Measurements from ENCODE around the gene VPS52.

VPS52 gene

DNA sequence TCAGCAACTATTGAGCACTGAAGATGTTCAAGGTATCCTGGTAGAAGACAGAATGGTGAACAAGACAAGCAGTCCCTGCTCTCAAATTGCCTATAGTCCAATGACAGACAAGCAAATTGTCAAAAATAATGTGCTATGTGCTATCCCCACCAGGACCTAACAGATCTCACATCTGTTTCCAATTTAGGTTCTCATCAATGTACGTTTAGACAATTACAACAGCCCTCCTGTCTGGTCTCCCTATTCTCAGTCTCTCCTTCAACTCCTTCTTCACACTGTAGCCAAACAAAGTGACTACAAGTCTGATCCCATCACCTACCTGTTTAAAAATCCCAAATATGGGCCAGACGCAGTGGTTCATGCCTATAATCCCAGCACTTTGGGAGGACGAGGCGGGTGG, 34.7 kb upstream of the VPS52 start:
- Histone ChIP-seq H3K27ac (no peak overlapping the region), H3K4me3 (no peak overlapping the region)

DNA sequence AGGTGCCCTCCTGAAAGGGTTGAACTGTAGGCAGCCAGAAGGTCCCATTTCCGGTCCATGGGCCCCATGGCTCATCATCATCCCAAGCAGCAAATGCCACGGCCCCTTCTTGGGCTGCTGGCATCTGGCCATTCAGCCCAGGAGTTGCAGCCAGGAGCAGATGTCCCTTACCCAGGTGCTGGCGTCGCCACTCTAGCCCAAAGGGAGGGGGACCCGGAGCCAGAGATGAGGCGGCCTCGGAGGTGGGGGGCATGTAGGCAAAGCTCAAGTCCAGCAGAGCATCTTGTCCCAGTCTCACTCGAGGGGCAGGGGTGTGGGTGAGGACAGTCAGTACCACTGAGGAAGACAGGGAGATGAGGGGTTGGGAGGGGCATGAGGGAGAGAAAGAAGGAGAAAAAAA, 33.4 kb upstream of the VPS52 start:
- H3K27ac ChIP-seq: peak overlapping the region in 2 of 21 experiments; percentile 11 to 14

GRCh38 chr6:33304216-33304615, 32.5 kb upstream of the VPS52 start:
- H3K4me3 ChIP-seq: no peak overlapping the region
- peak overlapping the region in 2 of 21 experiments; percentile 11 to 14 for H3K27ac ChIP-seq

More for the DNA sequence above, 33.4 kb upstream of the VPS52 start:
- no peak overlapping the region for H3K4me3 ChIP-seq

GRCh38 chr6:33301877-33302276, 30.2 kb upstream of the VPS52 start:
- H3K27ac ChIP-seq: no peak overlapping the region

GRCh38 chr6:33299237-33299944, 27.7 kb upstream of the VPS52 start:
- H3K27ac ChIP-seq: peak overlapping the region; percentile 74 to 100 (median 97)
- H3K4me3 ChIP-seq: peak overlapping the region; percentile 42 to 82 (median 76)

More at GRCh38 chr6:33301877-33302276, 30.2 kb upstream of the VPS52 start:
- no peak overlapping the region for H3K4me3 ChIP-seq

- Histone ChIP-seq H3K27ac (peak within 1 kb of the TSS; percentile 74 to 100 (median 97)), H3K4me3 (peak within 1 kb of the TSS; percentile 42 to 82 (median 76))
Observed at GRCh38 chr6:33298773-33299236, 27.1 kb upstream of the VPS52 start, which contains the start of gene RGL2. TSS of gene RGL2 (minus strand) at chr6:33298942. CDS start at chr6:33298610, 332 bp downstream.

DNA sequence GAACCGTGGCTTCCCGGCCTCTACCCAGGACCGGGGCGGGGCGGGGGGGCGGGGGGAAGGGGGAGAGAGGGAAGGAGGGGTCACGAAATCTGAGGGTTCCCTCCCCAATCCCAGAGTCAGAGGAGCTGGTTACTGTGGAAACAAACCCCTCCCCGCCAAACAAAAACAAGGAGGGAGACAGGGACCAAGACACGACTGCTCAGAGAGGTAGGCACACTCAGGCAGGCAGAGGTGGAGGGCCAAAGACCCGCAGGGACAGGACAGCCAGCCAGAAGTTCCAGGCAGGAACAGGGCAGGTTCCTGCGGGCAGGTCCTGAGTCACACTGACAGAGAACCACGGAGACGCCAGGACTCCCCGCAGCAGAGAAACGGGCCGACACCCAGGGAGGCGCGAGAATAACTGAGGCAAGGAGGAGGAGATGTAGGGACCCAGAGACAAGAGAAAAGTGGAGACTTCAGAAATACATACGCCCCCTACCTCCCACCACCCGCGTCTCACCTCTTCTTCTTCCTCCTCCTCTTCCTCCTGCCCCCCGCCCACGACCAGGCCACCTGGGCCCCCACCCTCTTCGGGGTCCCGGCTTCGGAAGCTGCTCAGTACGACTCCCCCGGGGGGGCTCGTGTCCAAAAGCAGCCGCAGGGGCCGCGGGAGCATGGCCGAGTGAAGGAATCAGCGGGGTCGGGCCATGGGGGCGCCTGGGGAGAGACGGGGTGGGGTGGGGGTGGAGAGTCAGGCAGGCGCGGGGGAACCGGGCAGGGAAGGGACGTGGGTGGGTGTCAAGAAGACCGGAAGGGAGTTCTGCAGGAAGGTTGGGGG, 26.5 kb upstream of the VPS52 start:
- H3K4me3 ChIP-seq: peak overlapping the region; percentile 42 to 82 (median 76)

DNA sequence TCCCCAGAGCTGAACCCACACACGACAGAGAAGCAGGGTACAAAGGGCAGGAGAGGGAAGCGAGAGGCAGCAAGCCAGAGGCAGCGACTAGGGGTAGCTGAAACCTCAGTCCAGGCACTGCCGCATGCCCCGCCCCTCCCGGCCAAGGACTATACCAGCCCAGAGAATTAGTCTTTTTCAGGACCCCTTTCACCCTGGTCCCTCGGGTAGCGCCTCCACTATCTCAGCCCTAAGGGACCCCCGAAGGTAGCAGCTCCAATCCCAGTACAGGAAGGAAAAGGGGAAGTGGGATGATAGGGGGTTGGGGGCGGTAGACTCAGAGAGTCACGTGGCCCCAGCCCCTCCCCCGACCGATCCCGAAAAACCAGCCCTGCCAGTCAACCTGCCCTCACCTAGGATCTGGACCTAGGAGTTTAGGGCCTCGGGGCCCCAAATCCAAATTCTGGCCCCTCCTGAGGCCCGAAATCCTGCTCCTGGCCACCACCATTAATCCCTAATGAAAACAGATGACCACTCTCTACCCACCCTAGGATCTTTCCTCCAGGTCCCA, 25.8 kb upstream of the VPS52 start:
- Histone ChIP-seq H3K4me3 (peak overlapping the region; percentile 42 to 82 (median 76)), H3K27ac (peak overlapping the region in 20 of 21 experiments; percentile 86 to 100 (median 97))

More for the DNA sequence above, 26.5 kb upstream of the VPS52 start:
- H3K27ac ChIP-seq: peak overlapping the region; percentile 74 to 100 (median 97)

- peak overlapping the region; percentile 42 to 82 (median 76) for H3K4me3 ChIP-seq
- H3K27ac ChIP-seq: peak overlapping the region in 20 of 21 experiments; percentile 86 to 100 (median 97)
Observed at GRCh38 chr6:33296797-33297405, 25.2 kb upstream of the VPS52 start.

DNA sequence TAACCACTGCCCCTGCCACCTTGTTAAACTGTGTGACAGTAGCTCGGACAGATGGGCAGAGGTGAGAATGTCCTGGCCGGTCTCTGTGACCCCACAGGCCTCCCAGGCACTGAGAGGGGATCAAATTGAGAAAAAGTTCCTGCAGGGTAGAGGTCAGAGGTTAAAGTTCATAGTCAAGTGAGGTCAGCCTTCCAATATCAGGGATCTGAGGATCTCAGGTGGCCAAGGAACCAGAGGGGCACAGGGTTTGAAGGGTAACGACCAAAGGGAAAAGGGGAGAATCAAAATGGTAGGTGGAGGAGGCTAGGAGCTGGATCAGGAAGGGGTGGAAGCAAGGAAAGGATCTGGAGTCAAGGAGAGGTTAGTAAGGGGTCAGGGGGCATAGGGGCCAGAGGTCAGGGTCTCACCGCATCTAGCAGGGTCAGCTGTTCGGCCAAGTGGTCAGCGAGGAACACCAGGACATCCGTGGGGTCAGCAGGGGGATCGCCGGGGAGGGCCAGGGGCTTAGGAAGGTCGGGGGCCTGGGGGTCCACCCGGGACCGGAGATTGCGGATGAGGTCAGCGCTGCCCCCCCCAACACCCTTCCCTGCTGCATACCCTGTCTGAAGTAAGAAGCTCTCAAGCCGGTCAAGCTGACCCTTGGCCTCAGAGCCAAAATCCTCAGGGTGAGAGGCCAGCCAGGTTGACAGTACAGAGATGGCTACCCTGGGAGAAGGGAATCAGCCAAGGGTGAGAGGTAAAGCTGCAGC, 24.1 kb upstream of the VPS52 start:
- no peak overlapping the region for H3K4me3 ChIP-seq
- peak overlapping the region in 5 of 21 experiments; percentile 0 to 98 (median 30) for H3K27ac ChIP-seq

DNA sequence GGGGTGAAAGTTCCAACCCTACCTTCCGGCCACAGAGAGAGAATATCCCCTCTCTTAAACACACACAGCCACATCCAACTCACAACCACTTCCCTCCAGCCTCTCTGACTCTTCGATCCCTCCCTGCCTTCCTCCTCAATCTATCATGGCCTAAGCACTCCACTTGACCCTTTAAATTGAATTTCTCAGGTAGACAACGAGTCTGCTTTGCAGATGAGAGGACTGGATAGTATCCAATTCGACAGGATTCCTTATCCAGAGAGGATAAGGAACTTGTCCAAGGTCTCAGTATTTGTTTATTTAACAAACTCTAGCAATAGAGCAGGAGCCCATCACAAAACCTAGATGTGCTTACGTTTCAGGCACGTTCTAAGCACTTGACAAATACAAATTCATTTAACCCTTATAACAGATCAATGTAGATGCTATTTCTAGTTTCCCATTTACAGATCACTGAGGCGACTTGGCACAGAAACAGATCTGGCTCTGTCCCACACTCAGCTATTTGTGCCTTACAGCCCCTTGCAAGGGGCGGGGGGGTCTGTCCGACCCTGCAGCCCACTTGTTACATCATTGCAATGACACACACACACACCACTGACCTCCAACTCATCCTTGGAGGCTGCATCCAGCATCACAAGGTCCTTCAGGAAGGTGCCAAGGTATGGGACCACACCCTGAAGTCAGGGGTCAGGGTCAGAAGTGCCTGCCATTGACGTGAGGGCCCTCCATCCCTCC, 22.6 kb upstream of the VPS52 start:
- no peak overlapping the region for H3K27ac ChIP-seq
- H3K4me3 ChIP-seq: no peak overlapping the region

DNA sequence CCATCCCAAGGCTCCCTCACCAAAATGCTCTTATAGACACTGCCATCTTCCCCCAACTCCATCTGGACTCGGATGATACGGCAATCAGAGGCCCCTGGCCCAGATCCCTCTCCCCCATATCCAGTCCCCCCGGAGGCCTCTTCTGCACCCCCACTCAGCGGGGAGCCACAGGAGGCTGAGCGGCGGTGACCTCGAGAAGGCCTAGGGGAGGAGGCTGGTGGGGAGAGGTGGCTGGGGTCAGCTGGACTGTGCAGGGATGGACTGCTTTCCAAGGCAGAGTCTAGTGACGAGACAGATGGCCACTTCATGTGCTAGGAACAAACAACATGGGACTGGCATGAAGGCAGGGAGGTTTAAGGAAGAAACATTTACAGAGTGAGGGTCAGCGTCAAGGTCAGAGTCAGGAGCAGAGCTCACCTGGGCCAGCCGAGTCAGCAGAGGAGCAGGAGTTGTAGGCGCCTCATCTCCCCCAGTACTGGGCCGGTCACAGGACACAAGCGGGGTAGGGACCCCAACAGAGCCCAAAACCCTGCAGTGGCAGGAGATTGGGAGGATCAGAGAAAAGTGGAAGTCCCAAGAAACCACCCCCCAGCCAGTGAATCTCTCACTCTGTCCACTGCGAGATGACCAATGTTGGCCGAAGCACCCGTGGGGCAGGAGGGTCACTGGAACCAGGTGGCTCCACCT, 21.5 kb upstream of the VPS52 start:
- no peak overlapping the region for H3K27ac ChIP-seq

DNA sequence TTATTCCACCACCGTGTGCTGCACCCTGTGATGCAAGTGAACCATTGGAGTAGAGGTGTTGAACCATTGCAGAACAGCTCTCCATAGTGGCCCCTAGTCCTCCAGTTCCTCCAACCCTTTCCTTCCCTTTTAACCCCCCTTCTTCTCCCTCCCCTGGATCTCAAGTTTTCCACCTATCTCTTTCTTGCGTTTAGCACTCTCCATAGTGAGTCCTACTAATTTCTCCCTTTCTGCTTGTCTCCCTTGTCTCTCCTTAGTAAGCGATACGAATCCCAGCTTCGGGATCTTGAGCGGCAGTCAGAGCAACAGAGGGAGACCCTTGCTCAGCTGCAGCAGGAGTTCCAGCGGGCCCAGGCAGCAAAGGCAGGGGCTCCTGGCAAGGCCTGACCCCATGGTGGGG, 18.8 kb upstream of the VPS52 start:
- H3K4me3 ChIP-seq: peak overlapping the region in 4 of 7 experiments; percentile 64 to 84 (median 74)
- peak overlapping the region in 4 of 21 experiments; percentile 6 to 85 (median 50) for H3K27ac ChIP-seq

More for the DNA sequence above, 21.5 kb upstream of the VPS52 start:
- H3K4me3 ChIP-seq: no peak overlapping the region

- Histone ChIP-seq H3K4me3 (peak overlapping the region; percentile 64 to 93 (median 78)), H3K27ac (peak overlapping the region in 20 of 21 experiments; percentile 47 to 91 (median 81))
Observed at GRCh38 chr6:33289784-33290315, 18.2 kb upstream of the VPS52 start.

GRCh38 chr6:33288921-33289783, 17.5 kb upstream of the VPS52 start, which contains the start of the genes PFDN6 and WDR46:
TSS of gene PFDN6 (plus strand) at chr6:33289601. CDS start at chr6:33289857, 256 bp downstream.
TSS of gene WDR46 (minus strand) at chr6:33289239. CDS start at chr6:33289170, 69 bp downstream.
- H3K4me3 ChIP-seq: peak within 1 kb of the TSS; percentile 64 to 93 (median 78)
- H3K27ac ChIP-seq: peak within 1 kb of the TSS in 20 of 21 experiments; percentile 47 to 91 (median 81)
